ENCODE measurements around the gene SHOX.
"Not testable (repeated sequence)": the region's sequence is repeated elsewhere in the genome, so short reads cannot be mapped to it uniquely, and the experiment has no call there.

Gene SHOX

GRCh38 chrX:637660-638481, 7.3 kb downstream of the SHOX start:
- no peak for DNase-seq (ENCODE audit: low read depth)

- no peak for DNase-seq (ENCODE audit: low read depth)
These were observed 8.0 kb downstream of the SHOX start for GRCh38 chrX:638482-639131.

- no peak for DNase-seq (ENCODE audit: low read depth)
These were observed 8.6 kb downstream of the SHOX start for GRCh38 chrX:639151-639550.

GRCh38 chrX:640641-641040, 10.1 kb downstream of the SHOX start:
- no peak for DNase-seq (ENCODE audit: low read depth)

- DNase-seq (ENCODE audit: low read depth): no peak
These were observed 11.3 kb downstream of the SHOX start for GRCh38 chrX:641671-642435.

GRCh38 chrX:642436-643240, 12.0 kb downstream of the SHOX start:
- DNase-seq (ENCODE audit: low read depth): no peak

- DNase-seq (ENCODE audit: low read depth): no peak
These were observed 12.6 kb downstream of the SHOX start for GRCh38 chrX:643241-643595.

- no peak for DNase-seq (ENCODE audit: low read depth)
These were observed 13.3 kb downstream of the SHOX start for GRCh38 chrX:643911-644303.

GRCh38 chrX:644304-645281, 14.0 kb downstream of the SHOX start:
- no peak for DNase-seq (ENCODE audit: low read depth)

- DNase-seq (ENCODE audit: low read depth): no peak
These were observed 15.6 kb downstream of the SHOX start for GRCh38 chrX:646228-646495.

GRCh38 chrX:646796-647195, 16.2 kb downstream of the SHOX start:
- no peak for DNase-seq (ENCODE audit: low read depth)

GRCh38 chrX:649166-649565, 18.6 kb downstream of the SHOX start:
- DNase-seq (ENCODE audit: low read depth): no peak

- no peak for DNase-seq (ENCODE audit: low read depth)
These were observed 19.7 kb downstream of the SHOX start for GRCh38 chrX:650324-650723.

- no peak for DNase-seq (ENCODE audit: low read depth)
These were observed 20.2 kb downstream of the SHOX start for GRCh38 chrX:650811-651210.

GRCh38 chrX:651922-652321, 21.3 kb downstream of the SHOX start:
- not testable (repeated sequence) for DNase-seq (ENCODE audit: low read depth)

GRCh38 chrX:652341-652741, 21.8 kb downstream of the SHOX start:
- no peak for DNase-seq (ENCODE audit: low read depth)

- no peak for DNase-seq (ENCODE audit: low read depth)
These were observed 22.7 kb downstream of the SHOX start for GRCh38 chrX:653306-653705.

- DNase-seq (ENCODE audit: low read depth): no peak
These were observed 30.6 kb downstream of the SHOX start for GRCh38 chrX:661154-661553.

- DNase-seq (ENCODE audit: low read depth): no peak
These were observed 31.5 kb downstream of the SHOX start for GRCh38 chrX:662126-662525.

- DNase-seq (ENCODE audit: low read depth): no peak
These were observed 33.2 kb downstream of the SHOX start for GRCh38 chrX:663841-664240.

Measured in activated T-helper 9 cell treated with anti-CD3 and anti-CD28 coated beads, Interleukin-2, amount 50 U/mL, for 16 hours (primary cell).